ENCODE measurements around the gene KNOP1.
"Not testable (repeated sequence)": the region's sequence is repeated elsewhere in the genome, so short reads cannot be mapped to it uniquely, and the experiment has no call there.

Gene KNOP1

DNA sequence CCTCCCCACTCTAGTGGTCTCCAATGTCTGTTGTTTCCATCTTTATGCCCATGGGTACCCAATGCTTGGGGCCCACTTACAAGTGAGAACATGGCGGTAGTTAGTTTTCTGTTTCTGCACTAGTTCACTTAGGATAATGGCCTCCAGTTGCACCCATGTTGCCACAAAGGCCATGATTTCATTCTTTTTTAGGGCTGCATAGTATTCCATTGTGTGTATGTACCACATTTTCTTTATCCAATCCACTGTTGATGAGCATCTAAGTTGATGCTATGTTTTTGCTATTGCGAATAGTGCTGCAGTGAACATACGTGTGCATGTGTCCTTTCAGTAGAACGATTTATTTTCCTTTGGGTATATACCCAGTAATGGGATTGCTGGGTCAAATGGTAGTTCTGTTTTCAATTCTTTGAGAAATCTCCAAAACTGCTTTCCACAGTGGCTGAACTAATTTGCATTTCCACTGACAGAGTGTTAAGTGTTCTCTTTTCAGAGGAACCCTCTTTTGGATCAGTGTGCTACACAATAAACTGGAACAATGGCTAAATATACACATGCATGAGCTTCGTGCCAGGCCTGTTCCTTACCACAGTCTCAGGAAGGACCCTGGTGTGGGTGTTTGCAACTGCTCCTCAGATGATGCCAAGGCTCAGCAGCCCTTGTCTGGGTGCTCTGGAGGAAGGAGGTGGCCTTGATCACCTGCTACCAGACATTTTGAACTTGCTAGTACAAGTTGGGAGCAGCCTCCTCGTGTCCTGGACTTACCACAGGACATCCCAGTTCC lies 34.4 kb downstream of the KNOP1 start:
- DNase-seq (ENCODE audit: low read depth in 2 of 2) = no peak

- no peak for DNase-seq (ENCODE audit: low read depth in 2 of 2)
Observed at GRCh38 chr16:19681637-19682036, 36.4 kb downstream of the KNOP1 start.

DNA sequence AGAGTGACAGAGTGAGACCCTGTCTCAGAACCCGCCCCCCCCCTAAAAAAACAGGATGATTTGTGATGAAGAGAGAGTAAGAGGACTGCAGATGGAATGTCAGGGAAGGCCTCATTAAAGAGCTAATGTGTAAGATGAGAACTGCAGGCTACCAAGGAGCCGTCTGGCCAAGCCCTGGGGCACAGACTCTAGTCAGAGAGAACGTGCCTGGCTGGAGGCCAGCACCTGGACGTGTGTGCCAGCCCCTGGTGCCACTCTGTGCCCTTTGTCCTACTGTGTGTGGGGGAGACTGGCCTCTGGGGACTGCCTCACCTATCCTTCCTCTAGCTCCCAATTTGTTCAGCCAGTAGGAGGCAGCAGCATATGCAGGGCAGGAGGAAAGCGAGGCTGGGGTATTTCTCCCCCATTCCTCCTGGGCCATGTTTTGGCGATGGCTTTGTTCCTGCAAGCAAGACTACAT lies 37.1 kb downstream of the KNOP1 start:
- no peak for DNase-seq (ENCODE audit: low read depth in 2 of 2)

- DNase-seq (ENCODE audit: low read depth in 2 of 2) = not testable (repeated sequence)
Observed at GRCh38 chr16:19679281-19679680, 38.7 kb downstream of the KNOP1 start.

GRCh38 chr16:19678804-19679203 lies 39.2 kb downstream of the KNOP1 start:
- DNase-seq (ENCODE audit: low read depth in 2 of 2) = no peak

- DNase-seq (ENCODE audit: low read depth in 2 of 2) = no peak
Observed at GRCh38 chr16:19677402-19677801, 40.6 kb downstream of the KNOP1 start.

- no peak for DNase-seq (ENCODE audit: low read depth in 2 of 2)
Observed at GRCh38 chr16:19674485-19674884, 43.5 kb downstream of the KNOP1 start.

GRCh38 chr16:19672378-19672777 lies 45.6 kb downstream of the KNOP1 start:
- DNase-seq (ENCODE audit: low read depth in 2 of 2) = no peak

GRCh38 chr16:19666477-19666876 lies 51.5 kb downstream of the KNOP1 start:
- no peak for DNase-seq (ENCODE audit: low read depth in 2 of 2)

- DNase-seq (ENCODE audit: low read depth in 2 of 2) = not testable (repeated sequence)
Observed at GRCh38 chr16:19665313-19665712, 52.7 kb downstream of the KNOP1 start.

GRCh38 chr16:19664166-19664565 lies 53.9 kb downstream of the KNOP1 start:
- no peak for DNase-seq (ENCODE audit: low read depth in 2 of 2)

DNA sequence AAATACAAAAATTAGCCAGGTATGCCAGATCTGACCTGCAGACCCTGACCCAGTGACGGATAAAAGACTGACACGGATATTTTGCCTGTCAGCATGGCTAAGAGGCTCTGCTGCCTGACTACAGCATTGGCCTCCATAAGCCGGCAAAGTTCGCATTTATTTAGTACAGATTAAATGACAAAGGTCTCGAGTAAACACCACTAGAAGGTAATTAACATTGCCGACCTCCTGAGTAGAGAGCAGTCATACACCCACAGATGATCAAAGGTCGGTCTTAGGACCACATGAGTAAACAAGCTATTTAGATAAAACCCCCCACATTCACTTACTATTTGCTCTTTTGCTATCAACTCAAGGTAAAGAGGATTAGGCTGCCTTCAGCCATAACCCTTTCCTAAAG lies 55.7 kb downstream of the KNOP1 start:
- no peak for DNase-seq (ENCODE audit: low read depth in 2 of 2)

- no peak for DNase-seq (ENCODE audit: low read depth in 2 of 2)
Observed at GRCh38 chr16:19660432-19660831, 57.6 kb downstream of the KNOP1 start.

DNA sequence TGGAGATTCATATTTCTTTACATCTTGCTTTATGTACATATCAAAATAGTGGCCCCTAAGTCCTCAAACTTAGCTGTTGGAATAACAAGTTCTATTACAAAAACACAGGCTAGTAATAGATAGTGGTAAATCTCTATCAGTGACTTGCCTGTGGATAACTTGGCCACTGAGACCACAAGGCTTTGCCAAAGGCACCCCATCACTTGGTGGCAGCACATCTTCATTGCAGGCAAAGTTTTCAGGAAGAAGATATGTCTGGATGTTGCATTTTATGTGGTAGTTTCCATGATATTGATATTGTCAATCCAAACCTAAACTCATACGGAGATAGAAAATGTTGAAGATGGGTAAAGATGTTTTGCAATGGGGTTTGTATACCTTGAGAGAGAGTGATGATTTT lies 58.5 kb downstream of the KNOP1 start:
- DNase-seq (ENCODE audit: low read depth in 2 of 2) = no peak

DNA sequence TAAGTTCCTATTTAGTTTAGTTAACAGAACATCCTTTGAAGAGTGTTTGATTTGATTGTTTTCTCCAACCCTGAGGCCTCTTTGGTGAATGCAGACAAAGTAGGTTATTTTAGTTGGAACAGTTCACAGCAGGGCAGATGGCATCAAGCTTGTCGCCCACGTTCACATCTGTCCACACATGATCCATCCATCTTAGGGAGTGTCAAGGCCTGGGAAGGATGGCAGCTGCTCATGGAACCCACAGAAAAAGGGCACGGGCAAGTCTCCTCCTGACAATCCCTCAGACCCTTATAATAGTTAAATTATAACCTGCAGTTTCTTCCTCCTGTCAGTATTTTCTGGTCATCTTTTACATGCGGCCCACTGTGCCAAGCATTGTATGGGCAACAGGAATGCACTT lies 60.2 kb downstream of the KNOP1 start:
- no peak for DNase-seq (ENCODE audit: low read depth in 2 of 2)

DNA sequence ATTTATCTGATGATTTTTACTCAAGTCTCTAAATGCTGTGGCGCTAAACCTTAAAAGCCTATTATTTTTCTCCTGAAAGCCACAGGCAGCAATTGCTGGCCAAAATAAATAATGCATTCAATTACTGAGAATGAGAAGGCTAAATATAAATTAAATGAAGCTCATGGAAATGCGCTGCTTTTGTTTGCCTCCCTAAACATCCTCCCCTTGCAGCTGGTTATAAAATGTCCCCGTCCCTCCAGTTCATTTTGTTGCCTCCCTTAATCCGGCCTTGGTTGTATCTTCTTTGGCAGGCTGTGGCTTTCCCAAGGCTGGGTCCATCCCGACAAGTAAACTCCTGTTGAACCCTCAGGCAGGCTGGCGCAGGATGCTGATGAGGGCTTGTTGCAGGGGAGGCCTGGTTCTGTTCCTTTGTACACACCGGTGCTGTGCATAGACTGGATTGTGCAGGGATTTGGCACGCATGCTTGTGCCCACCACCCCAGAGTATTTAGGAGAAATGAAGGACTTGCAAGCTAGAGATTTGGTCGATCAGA lies 62.7 kb downstream of the KNOP1 start:
- no peak for DNase-seq (ENCODE audit: low read depth in 2 of 2)

DNA sequence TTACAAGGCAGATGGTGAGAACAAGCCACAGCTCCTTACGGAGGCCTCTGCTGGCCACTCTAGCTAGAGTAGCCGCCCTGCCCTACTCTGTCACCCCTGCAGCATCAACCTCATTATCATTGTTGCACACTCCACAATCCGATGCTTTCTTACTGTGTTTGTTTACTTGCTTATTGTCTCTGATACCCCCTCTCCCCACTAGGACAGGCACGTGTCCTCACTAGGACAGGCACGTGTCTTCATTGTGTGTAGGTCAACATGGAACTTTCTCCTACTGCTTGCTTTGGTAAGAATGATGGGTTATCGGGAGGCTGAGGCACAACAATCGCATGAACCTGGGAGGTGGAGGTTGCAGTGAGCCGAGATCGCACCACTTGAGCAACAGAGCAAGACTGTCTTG lies 63.9 kb downstream of the KNOP1 start:
- DNase-seq (ENCODE audit: low read depth in 2 of 2) = no peak

Data from stimulated activated CD8-positive, alpha-beta memory T cell treated with anti-CD3 and anti-CD28 coated beads, Interleukin-15, amount 100 ng/mL, for 4 hours (primary cell).